H1 (cell line): ENCODE data around the gene LRBA. TPM values are rescaled to one million over a fixed set of nuclear protein-coding genes. Genes with fewer than 3 reads are reported as not detected.

Experiments
- JUN ChIP-seq: IDR thresholded peaks from 2 replicates; pipeline ENCODE4 v1.6.1; 2011; ENCODE audit warnings: low read depth, mild to moderate bottlenecking, improper control_type of control experiment, low read length
- RBBP5 ChIP-seq: IDR thresholded peaks from 2 replicates; pipeline ENCODE4 v1.7.1; 2012; ENCODE audit warnings: low read depth, mild to moderate bottlenecking, inconsistent platforms, low read length, moderate library complexity, borderline replicate concordance
- polyA plus RNA-seq, 7 experiments: library from polyadenylated mRNA; depleted of rRNA in 3 of 7; stranded (reverse) in 5 of 7; unstranded in 2 of 7; fragments of >200 nt in 5 of 7; fragments of 200-250 nt in 2 of 7; gene quantifications; 1 replicate in 5 of 7; 2 replicates in 1 of 7; 4 replicates in 1 of 7; pipeline versions ENCODE4 v1.2.1 to v1.2.3, GENCODE V29; 2011 to 2013; ENCODE audit warnings: missing spikeins in 2 of 7, mixed read lengths in 2 of 7
- total RNA-seq: library from RNA; stranded (reverse); fragmentation: NEBNext Ultra II Directional; extraction: Animal tissue kit (Norgen Biotek cat#: 25700); gene quantifications from 2 replicates; pipeline ENCODE4 v1.2.1, GENCODE V29; 2021
- TF ChIP-seq, protein P1 (sequence below), 3 experiments: IDR thresholded peaks; 1 replicate in 2 of 3; 2 replicates in 1 of 3; pipeline versions ENCODE4 v1.5.1 to v1.6.1; 2011; ENCODE audit warnings: low read length in 3 of 3, mild to moderate bottlenecking in 3 of 3, inconsistent platforms in 2 of 3, low read depth in 1 of 3, moderate library complexity in 1 of 3; ENCODE audit not compliant: insufficient read depth in 1 of 3; ENCODE audit errors: control extremely low read depth in 1 of 3

The LRBA gene
- total and polyA plus RNA-seq, 2 of the 8 experiments (the other 6 are each of a cell fraction or from before 2014, with no cell fraction given) = 54.6 to 83.2 TPM

DNA sequence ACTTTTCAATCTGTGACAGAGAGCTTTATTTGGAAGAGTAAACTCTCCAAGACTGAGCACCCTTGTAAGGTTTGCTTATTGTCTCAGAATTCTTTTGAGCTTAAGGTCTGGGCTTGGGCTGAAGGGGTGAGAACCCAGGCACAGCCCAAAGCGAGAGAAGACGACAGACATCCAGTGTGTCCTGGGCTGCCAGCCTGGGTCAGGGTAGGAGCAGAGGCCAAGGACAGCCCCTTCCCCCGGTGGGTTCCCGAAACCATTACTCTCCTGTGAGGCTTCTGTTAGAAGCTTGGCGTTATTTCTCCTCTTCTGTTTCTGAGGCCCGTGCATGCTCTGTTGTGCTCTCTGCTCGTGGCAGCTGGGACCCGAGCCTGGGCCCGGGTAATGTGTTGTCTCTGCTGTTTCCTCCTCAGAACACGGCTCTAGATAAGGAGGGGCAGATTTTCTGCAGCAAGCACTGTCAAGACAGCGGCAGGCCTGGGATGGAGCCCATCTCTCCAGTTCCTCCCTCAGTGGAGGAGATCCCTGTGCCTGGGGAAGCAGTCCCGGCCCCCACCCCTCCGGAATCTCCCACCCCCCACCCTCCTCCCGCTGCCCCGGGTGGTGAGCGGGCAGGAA, 759.4 kb downstream of the LRBA start (continued):
- TF ChIP-seq, protein P1, sequence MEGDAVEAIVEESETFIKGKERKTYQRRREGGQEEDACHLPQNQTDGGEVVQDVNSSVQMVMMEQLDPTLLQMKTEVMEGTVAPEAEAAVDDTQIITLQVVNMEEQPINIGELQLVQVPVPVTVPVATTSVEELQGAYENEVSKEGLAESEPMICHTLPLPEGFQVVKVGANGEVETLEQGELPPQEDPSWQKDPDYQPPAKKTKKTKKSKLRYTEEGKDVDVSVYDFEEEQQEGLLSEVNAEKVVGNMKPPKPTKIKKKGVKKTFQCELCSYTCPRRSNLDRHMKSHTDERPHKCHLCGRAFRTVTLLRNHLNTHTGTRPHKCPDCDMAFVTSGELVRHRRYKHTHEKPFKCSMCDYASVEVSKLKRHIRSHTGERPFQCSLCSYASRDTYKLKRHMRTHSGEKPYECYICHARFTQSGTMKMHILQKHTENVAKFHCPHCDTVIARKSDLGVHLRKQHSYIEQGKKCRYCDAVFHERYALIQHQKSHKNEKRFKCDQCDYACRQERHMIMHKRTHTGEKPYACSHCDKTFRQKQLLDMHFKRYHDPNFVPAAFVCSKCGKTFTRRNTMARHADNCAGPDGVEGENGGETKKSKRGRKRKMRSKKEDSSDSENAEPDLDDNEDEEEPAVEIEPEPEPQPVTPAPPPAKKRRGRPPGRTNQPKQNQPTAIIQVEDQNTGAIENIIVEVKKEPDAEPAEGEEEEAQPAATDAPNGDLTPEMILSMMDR (IDR thresholded peaks at IDR 0.05; ENCODE audit: control extremely low read depth in 1 of 3, insufficient read depth in 1 of 3, low read depth in 1 of 3, low read length in 3 of 3) = no peak
- TF ChIP-seq JUN (no peak), RBBP5 (no peak)
